ENCODE data around the gene ERVMER34-1. TPM values are rescaled to one million over a fixed set of nuclear protein-coding genes. Genes with fewer than 3 reads are reported as not detected.

ERVMER34-1 gene, protein sequence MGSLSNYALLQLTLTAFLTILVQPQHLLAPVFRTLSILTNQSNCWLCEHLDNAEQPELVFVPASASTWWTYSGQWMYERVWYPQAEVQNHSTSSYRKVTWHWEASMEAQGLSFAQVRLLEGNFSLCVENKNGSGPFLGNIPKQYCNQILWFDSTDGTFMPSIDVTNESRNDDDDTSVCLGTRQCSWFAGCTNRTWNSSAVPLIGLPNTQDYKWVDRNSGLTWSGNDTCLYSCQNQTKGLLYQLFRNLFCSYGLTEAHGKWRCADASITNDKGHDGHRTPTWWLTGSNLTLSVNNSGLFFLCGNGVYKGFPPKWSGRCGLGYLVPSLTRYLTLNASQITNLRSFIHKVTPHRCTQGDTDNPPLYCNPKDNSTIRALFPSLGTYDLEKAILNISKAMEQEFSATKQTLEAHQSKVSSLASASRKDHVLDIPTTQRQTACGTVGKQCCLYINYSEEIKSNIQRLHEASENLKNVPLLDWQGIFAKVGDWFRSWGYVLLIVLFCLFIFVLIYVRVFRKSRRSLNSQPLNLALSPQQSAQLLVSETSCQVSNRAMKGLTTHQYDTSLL
- total RNA-seq: not detected
- not detected for total RNA-seq (2013)

DNA sequence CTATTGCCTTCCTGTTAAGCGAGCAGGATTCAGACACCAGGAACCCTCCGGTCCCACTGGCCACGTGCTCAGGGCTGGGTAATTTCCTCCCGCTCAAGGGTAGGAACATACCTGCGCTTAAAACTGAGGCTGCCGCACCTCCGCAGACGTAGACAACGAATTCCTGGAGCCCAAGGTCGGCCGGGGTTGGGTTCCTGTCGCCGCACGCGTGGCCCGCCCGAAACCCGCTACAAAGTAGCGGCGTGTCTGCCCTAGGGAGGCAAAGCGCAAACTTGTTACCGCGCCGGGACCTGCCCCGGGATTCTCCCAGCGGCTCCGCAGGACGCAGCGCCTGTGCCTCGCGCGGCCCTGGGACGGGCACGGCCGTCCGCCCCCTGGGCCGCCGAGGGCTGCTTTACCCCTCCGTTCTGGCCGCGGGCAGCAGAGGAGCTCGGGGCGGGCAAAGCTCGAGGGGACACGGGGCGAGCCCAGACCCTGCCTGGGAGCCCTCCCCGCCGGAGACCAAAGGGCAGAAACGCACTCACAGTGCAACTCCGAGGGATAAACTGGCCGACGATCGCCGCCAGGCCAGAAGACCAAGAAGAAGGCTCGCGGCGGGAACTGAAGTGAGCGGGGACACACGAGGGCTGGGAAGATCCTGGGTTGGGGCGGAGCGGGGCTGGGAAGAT lies at the start of gene ERVMER34-1:
Gene ERVMER34-1, minus strand, starts transcription at position 607 of the 668 bp plus-strand sequence. CDS start 5,905 bp downstream, outside the sequence.
- Mint-ChIP-seq H3K27ac (no peak within 1 kb of the TSS), H3K27me3 (ENCODE audit: low read depth in 2 of 2) (peaks cover 42 to 61% of the 10 kb centered on the region in 2 donors), H3K36me3 (no peaks in the 10 kb centered on the region), H3K4me3 (peak within 1 kb of the TSS; percentile 65), H3K4me1 (peaks cover 6 to 7% of the 10 kb centered on the region in 2 donors), H3K9me3 (no peaks in the 10 kb centered on the region)
- ATAC-seq: peak in 2 of 3 donors; percentile 36 to 37
- peaks cover 15% of the 10 kb centered on the region for H3K27me3 ChIP-seq (ENCODE audit: control insufficient read depth, insufficient read depth, low read length)
- peak in 1 of 2 donors; percentile 7 for DNase-seq
- peaks cover 14% of the 10 kb centered on the region for H3K4me1 ChIP-seq (ENCODE audit: control insufficient read depth, insufficient read depth, low read length)
- H3K4me3 ChIP-seq (ENCODE audit: low read length): peak within 1 kb of the TSS; percentile 7
- WGBS (ENCODE audit: insufficient coverage): 3% methylated on average over 61 of the region's 61 CpGs
- H3K27ac ChIP-seq (ENCODE audit: low read length): no peak within 1 kb of the TSS
- TF ChIP-seq, protein P1, sequence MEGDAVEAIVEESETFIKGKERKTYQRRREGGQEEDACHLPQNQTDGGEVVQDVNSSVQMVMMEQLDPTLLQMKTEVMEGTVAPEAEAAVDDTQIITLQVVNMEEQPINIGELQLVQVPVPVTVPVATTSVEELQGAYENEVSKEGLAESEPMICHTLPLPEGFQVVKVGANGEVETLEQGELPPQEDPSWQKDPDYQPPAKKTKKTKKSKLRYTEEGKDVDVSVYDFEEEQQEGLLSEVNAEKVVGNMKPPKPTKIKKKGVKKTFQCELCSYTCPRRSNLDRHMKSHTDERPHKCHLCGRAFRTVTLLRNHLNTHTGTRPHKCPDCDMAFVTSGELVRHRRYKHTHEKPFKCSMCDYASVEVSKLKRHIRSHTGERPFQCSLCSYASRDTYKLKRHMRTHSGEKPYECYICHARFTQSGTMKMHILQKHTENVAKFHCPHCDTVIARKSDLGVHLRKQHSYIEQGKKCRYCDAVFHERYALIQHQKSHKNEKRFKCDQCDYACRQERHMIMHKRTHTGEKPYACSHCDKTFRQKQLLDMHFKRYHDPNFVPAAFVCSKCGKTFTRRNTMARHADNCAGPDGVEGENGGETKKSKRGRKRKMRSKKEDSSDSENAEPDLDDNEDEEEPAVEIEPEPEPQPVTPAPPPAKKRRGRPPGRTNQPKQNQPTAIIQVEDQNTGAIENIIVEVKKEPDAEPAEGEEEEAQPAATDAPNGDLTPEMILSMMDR (IDR thresholded peaks at IDR 0.05): no peak
- H3K9me3 ChIP-seq (ENCODE audit: control insufficient read depth, insufficient read depth, low read length): no peaks in the 10 kb centered on the region
- intact Hi-C loops (cut with micrococcal nuclease): no loop called here
- H3K36me3 ChIP-seq (ENCODE audit: control insufficient read depth, insufficient read depth, low read length): no peaks in the 10 kb centered on the region

DNA sequence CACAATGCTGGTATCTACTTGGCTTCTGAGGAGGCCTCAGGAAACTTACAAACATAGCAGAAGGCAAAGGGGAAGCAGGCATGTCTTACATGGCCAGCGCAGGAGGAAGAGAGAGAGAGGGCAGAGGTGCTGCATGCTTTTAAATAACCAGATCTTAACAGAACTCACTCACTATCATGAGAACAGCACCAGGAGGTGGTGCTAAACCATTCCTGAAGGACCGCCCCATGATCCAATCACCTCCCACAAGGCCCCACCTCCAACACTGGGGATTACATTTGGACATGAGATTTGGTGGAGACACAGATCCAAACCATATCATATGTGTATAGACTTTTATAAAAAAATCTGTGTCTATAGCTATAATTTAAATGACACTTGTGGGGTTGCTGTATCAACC lies 48.6 kb upstream of the ERVMER34-1 start:
- Mint-ChIP-seq H3K36me3 (no peaks in the 10 kb centered on the region), H3K9me3 (peaks cover 4 to 5% of the 10 kb centered on the region in 2 donors), H3K4me3 (no peak overlapping the region), H3K27ac (no peak overlapping the region), H3K27me3 (ENCODE audit: low read depth in 2 of 2) (peaks cover 13 to 16% of the 10 kb centered on the region in 2 donors), H3K4me1 (no peaks in the 10 kb centered on the region)
- Histone ChIP-seq H3K27me3 (ENCODE audit: control insufficient read depth, insufficient read depth, low read length) (no peaks in the 10 kb centered on the region), H3K36me3 (ENCODE audit: control insufficient read depth, insufficient read depth, low read length) (no peaks in the 10 kb centered on the region), H3K4me1 (ENCODE audit: control insufficient read depth, insufficient read depth, low read length) (no peaks in the 10 kb centered on the region), H3K4me3 (ENCODE audit: low read length) (no peak overlapping the region), H3K9me3 (ENCODE audit: control insufficient read depth, insufficient read depth, low read length) (peaks cover 4% of the 10 kb centered on the region), H3K27ac (ENCODE audit: low read length) (no peak overlapping the region)
- no CpG with 5 or more reads among the region's 2 CpGs for WGBS (ENCODE audit: insufficient coverage)
- ATAC-seq: no peak
- DNase-seq: no peak
- intact Hi-C loops (cut with micrococcal nuclease): no loop called here
- TF ChIP-seq, protein P1 (IDR thresholded peaks at IDR 0.05): no peak

DNA sequence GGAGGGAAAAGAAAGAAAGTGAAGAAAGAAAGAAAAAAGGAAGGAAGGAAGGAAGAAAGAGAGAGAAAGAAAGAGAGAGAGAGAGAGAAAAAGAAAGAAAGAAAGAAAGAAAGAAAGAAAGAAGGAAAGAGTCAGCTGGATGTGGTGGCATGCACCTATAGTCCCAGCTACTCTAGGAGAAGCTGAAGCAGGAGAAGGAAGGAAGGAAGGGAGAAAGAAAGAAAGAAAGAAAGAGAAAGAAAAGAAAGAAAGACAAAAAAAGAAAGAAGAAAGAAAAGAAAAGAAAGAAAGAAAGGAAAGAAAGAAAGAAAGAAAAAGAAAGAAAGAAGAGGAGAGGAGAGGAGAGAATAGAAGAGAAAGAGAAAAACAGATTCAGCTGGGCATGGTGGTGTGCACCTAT lies 44.3 kb upstream of the ERVMER34-1 start:
- Mint-ChIP-seq H3K4me1 (no peaks in the 10 kb centered on the region), H3K36me3 (no peaks in the 10 kb centered on the region), H3K27ac (no peak overlapping the region), H3K27me3 (ENCODE audit: low read depth in 2 of 2) (peaks cover 0 to 3% of the 10 kb centered on the region in 2 donors), H3K9me3 (no peaks in the 10 kb centered on the region), H3K4me3 (no peak overlapping the region)
- ATAC-seq (no peak), DNase-seq (no peak)
- Histone ChIP-seq H3K27ac (ENCODE audit: low read length) (no peak overlapping the region), H3K4me3 (ENCODE audit: low read length) (no peak overlapping the region), H3K4me1 (ENCODE audit: control insufficient read depth, insufficient read depth, low read length) (no peaks in the 10 kb centered on the region), H3K27me3 (ENCODE audit: control insufficient read depth, insufficient read depth, low read length) (no peaks in the 10 kb centered on the region), H3K9me3 (ENCODE audit: control insufficient read depth, insufficient read depth, low read length) (no peaks in the 10 kb centered on the region), H3K36me3 (ENCODE audit: control insufficient read depth, insufficient read depth, low read length) (no peaks in the 10 kb centered on the region)
- intact Hi-C loops (cut with micrococcal nuclease): no loop called here
- TF ChIP-seq, protein P1 (IDR thresholded peaks at IDR 0.05): no peak
